Measurements from ENCODE around the gene CSNK2A1.
"Not testable (repeated sequence)": the region's sequence is repeated elsewhere in the genome, so short reads cannot be mapped to it uniquely, and the experiment has no call there.

Gene CSNK2A1

DNA sequence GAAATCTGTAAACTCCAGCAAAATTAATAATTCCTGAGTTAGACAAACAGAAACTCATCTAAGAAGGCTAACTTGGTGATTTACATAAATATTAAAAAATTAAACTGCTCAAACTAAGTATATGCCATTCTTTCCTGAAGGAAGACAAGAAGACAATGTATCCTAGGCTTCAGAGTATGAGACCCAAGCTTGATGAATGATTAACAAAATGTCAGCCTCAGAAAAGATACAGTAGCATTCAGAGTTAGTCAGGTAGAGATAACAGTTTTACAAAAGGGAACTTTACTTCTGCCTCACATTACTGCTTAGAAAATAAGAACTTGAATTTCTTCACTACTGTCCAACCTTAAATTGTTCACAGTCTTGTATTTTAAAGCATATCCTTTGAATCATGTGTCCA is 12.0 kb downstream of the CSNK2A1 start:
- no peak for DNase-seq

DNA sequence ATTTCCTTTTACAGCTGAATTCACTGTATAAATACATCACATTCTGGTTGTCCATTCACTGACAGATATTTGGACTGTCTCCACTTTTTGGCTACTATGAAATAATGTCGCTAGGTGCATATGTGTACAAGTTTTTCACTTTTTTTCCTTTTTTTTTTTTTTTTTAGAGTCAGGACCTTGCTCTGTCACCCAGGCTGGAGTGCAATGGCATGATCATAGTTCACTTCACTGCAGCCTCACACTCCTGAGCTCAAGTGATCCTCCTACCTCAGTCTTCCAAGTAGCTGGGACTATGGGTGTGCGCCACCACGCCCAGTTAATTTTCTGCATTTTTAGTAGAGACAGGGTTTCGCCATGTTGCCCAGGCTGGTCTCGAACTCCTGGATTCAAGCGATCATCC is 13.3 kb downstream of the CSNK2A1 start:
- no peak for DNase-seq

DNA sequence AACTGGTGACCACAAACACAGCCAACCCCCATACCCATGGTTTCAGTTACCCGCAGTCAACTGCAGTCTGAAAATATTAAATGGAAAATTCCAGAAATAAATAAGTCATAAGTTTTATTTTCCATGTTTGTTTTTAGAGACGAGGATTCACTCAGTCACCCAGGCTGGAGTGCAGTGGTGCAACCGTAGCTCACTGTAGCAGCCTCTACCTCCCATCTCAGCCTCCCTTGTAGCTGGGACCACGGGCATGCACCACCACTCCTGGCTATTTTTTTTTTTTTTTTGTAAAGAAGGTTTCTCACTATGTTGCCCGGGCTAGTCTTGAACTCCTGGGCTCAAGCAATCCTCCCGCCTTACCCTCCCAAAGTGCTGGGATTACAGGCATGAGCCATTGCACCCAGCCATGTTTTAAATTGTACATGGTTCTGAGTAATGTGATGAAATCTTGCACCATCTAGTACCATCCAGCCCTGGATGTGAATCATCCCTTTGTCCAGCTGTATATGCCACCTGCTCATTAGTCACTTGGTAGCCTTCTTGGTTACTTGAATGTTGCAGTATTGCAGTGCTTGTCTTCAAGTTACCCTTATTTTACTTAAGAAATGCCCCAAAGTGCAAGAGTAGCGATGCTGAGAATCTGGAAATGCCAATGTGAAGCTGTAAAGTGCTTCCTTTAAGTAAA is 14.5 kb downstream of the CSNK2A1 start:
- no peak for DNase-seq

- no peak for DNase-seq
Measured at GRCh38 chr20:527571-527886, 16.1 kb downstream of the CSNK2A1 start.

GRCh38 chr20:521860-522259 is 21.7 kb downstream of the CSNK2A1 start:
- no peak for DNase-seq

DNA sequence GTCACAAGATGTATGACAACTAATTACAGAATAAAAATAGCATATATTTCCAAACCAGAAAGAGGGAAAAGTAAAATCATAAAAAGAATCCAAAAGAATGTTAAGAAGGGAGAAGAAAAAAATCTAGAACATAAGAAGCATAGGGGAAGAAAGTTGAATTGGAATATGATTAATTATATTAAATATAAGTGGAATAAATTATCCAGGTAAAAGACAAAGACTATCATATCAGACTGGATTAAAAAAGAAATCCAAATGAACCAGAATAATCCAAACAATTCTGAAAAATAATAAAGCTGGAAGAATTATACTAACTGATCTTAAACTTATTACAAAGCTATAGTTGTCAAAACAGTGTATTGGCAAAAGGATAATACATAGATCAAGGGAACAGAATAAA is 23.6 kb downstream of the CSNK2A1 start:
- DNase-seq = no peak

DNA sequence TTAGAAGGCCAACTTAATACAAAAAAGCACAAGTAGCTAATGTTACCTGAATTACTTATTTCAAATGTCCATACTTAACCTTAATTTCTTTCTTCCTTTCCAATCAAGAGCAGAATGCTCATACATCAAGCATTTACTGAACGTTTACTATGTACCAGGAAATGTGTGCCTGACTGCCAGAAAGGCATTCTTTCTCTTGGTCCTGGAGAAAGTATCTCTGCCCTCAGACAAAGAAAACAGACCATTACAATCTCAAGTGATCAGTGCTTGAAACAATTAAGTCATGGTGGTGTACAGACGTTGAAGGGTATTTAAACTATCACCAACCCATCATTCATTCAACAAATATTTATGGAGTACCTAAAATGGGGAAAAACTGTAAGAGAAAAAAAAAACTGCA is 26.4 kb downstream of the CSNK2A1 start:
- no peak for DNase-seq

DNA sequence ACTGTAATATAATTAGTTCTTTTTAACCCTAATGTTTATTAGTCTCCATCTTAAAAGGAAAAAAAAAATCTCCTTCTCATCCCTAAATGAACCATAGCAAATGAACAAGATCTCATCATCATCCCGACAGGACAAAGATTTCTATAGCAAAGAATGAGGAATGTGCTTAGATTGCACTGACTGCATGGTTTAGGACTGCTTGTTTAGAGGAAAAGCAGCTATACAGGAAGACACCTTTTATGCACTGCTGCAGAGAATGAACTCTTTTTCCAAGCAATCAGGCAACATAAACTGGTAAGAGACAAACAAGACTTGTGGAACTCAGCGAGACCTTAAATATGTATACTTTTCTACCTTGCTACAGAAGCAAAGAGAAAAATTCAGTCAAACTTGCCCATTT is 26.8 kb downstream of the CSNK2A1 start:
- DNase-seq = no peak

DNA sequence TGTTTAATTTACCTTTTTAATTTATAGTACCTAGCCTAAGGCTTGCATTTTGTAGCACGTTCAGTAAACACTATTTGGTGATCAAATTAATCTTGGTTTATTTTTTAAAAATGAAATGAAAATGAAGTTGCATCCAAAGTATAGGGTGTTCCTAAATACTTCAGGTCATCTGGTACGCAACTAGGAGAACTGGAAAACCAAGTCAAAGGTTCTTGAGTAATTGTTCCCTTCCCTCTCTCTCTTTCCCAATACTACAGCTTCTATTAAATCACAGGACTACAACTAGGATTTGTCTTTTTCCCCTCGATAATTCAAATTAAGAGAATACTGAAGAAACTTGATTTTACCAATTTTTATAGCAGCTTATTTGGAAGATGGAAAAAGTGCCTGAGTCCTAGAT is 27.9 kb downstream of the CSNK2A1 start:
- DNase-seq = no peak

GRCh38 chr20:513429-513828 is 30.2 kb downstream of the CSNK2A1 start:
- DNase-seq = no peak

- DNase-seq = not testable (repeated sequence)
Measured at GRCh38 chr20:510328-511057, 33.1 kb downstream of the CSNK2A1 start.

- not testable (repeated sequence) for DNase-seq
Measured at GRCh38 chr20:508364-508787, 35.2 kb downstream of the CSNK2A1 start.

- DNase-seq = no peak
Measured at GRCh38 chr20:507761-508332, 35.7 kb downstream of the CSNK2A1 start.

DNA sequence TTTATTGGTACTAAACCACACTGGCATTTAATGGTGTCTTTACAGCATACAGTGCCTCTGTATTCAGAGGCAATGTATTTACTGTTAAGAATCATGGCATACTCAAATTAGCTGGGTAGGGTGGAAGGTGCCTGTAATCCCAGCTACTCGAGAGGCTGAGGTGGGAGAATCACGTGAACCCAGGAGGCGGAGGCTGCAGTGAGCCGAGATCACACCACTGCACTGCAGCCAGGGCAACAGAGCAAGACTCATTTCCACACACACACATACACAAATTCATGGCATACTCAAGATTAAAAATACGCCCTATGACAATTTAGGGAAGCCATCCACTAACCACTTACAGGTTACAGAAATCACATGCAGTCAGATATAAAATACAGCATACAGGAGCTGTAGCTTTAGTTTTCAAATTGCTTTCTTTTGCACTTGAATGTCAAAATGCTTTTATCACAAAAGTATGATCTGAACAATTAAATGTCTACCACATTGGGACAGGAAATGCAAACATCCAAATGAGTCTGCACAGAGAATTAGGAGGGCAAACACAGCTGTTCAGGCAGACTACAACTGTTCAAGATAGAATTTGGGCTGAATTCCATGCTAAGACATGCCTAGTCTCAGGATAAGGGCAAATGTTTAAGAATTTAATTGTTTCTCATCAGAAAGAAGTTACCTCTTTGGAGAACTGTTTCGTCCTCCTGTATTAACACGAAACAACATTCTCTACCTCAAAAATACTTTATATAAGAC is 36.4 kb downstream of the CSNK2A1 start:
- DNase-seq = no peak

- DNase-seq = no peak
Measured at GRCh38 chr20:504632-505075, 38.9 kb downstream of the CSNK2A1 start.

- no peak for DNase-seq
Measured at GRCh38 chr20:503048-503737, 40.4 kb downstream of the CSNK2A1 start.

DNA sequence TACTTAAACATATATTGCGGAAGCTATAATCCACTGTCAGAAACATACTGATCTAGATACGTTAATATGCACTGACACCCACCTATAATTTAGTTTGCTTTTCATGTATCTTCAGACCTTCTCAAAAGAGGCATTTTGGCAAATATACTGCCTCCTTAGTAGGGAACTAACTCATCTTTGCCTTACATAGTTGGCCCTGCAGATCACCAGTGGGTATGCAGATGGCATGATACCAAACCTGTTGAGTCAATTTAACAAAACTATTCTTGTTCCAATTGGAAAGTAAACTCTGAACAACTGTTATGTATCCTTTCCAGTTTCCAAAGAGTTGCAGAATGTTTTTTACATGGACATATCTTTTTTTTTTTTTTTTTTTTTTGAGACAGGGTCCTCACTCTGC is 45.6 kb downstream of the CSNK2A1 start:
- DNase-seq = no peak

DNA sequence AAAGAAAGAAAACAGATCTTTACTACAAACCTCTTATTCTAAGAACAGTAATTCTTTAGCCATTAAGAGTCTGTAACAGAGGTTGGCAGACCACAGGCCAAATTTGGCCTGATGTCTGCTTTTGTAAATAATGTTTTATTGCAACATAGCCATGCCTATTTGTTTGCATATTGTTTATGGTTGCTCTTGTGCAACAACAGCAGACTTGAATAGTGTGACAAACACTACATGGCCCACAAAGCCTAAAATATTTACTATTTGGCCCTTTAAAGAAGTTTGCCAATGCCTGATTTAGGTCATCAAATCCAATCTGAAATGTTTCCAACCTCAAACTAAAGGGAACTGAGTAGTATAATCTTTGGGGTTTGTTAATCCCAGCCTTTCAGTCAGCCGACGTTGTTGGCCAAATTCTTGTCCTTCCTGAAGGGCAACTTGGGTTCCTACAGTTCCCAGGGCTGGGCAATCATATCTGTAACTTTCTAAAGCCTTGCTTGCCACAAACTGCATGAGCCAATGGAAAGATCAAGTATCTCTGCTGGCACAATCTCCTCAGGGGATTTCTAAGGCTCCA is 47.4 kb downstream of the CSNK2A1 start:
- no peak for DNase-seq

DNA sequence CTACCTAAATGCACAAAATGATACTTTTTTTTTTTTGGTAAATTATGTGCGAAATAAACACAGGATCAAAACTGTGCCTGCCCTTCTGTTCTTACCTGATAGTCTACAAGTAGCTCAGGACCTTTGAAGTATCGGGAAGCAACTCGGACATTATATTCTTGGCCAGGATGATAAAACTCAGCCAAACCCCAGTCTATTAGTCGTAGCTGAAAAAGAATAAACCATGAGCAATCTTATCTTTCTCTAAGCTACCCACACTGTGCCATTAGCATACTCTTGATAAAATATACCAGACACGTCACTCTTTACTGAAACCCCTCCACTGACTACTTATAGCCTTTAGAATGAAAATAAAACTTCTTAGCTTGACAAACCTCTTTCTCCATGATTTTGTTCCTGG is 51.4 kb downstream of the CSNK2A1 start:
- no peak for DNase-seq

- no peak for DNase-seq
Measured at GRCh38 chr20:487655-488054, 55.9 kb downstream of the CSNK2A1 start.

- no peak for DNase-seq
Measured at GRCh38 chr20:483815-484644, 59.6 kb downstream of the CSNK2A1 start.

GRCh38 chr20:481167-481566 is 62.4 kb downstream of the CSNK2A1 start:
- DNase-seq = no peak

Measured in effector CD4-positive, alpha-beta T cell (primary cell).